GM23338 (cell line): ENCODE results near the gene NGEF. TPM values are rescaled to one million over a fixed set of nuclear protein-coding genes. Genes with fewer than 3 reads are reported as not detected.

Experiments used
- ATAC-seq: fragments of 200-7000 bp; cut with Tn5 transposase; 3 replicates; pipeline ENCODE4 v1.9.1; 2020
- DNase-seq: peaks from one replicate; pipeline ENCODE4 v3.0.0-alpha.2; 2015; ENCODE audit warnings: low spot score
- H2AFZ ChIP-seq: fragments of 200-600 bp; sonication (generic); 2 replicates; pipeline ENCODE4 v1.8.0; 2016; ENCODE audit warnings: antibody characterized with exemption, mild to moderate bottlenecking, moderate library complexity
- H3F3A ChIP-seq: fragments of 200-600 bp; sonication (generic); replicated peaks from 2 replicates; pipeline ENCODE4 v1.8.0; 2017; ENCODE audit warnings: antibody characterized with exemption, mixed run types, low read depth
- H3K27ac ChIP-seq: fragments of 200-600 bp; sonication (generic); 2 replicates; pipeline ENCODE4 v1.6.1; 2016; ENCODE audit warnings: low read depth
- H3K27me3 ChIP-seq: fragments of 200-600 bp; sonication (generic); 2 replicates; pipeline ENCODE4 v1.8.0; 2016; ENCODE audit warnings: mild to moderate bottlenecking, mixed run types, moderate library complexity; ENCODE audit not compliant: insufficient read depth
- H3K36me3 ChIP-seq: fragments of 200-600 bp; sonication (generic); 2 replicates; pipeline ENCODE4 v1.8.0; 2016; ENCODE audit warnings: mild to moderate bottlenecking; ENCODE audit not compliant: insufficient read depth
- H3K4me1 ChIP-seq: fragments of 200-600 bp; sonication (generic); 2 replicates; pipeline ENCODE4 v1.8.0; 2016; ENCODE audit warnings: mild to moderate bottlenecking, moderate library complexity; ENCODE audit not compliant: insufficient read depth
- H3K4me2 ChIP-seq: fragments of 200-600 bp; sonication (generic); 2 replicates; pipeline ENCODE4 v1.7.1; 2017; ENCODE audit warnings: mixed run types
- H3K4me3 ChIP-seq: fragments of 200-600 bp; sonication (generic); 2 replicates; pipeline ENCODE4 v1.6.1; 2016; ENCODE audit warnings: mixed run types
- H3K79me2 ChIP-seq: fragments of 200-600 bp; sonication (generic); replicated peaks from 2 replicates; pipeline ENCODE4 v1.8.0; 2017; ENCODE audit warnings: mild to moderate bottlenecking; ENCODE audit not compliant: insufficient read depth
- H3K9me2 ChIP-seq: fragments of 200-600 bp; sonication (generic); 2 replicates; pipeline ENCODE4 v1.8.0; 2017; ENCODE audit not compliant: insufficient read depth
- H4K20me1 ChIP-seq: fragments of 200-600 bp; sonication (generic); replicated peaks from 2 replicates; pipeline ENCODE4 v1.8.0; 2017; ENCODE audit warnings: mild to moderate bottlenecking; ENCODE audit not compliant: insufficient read depth
- H3K27ac Mint-ChIP-seq: 2 replicates; pipeline ENCODE4 v1.8.0; 2020; ENCODE audit warnings: inconsistent platforms, mild to moderate bottlenecking, moderate library complexity, mixed read lengths
- H3K27me3 Mint-ChIP-seq: 3 replicates; pipeline ENCODE4 v1.8.0; 2022; ENCODE audit warnings: low read depth, mild to moderate bottlenecking, moderate library complexity, mixed read lengths, inconsistent platforms; ENCODE audit not compliant: insufficient read depth, poor library complexity
- H3K36me3 Mint-ChIP-seq: 3 replicates; pipeline ENCODE4 v1.8.0; 2021; ENCODE audit warnings: low read depth, mild to moderate bottlenecking, inconsistent platforms, moderate library complexity, mixed read lengths
- H3K4me1 Mint-ChIP-seq: 3 replicates; pipeline ENCODE4 v1.8.0; 2020; ENCODE audit warnings: mild to moderate bottlenecking, inconsistent platforms, mixed read lengths
- H3K4me3 Mint-ChIP-seq: 3 replicates; pipeline ENCODE4 v1.8.0; 2021; ENCODE audit warnings: moderate library complexity, mild to moderate bottlenecking, inconsistent platforms, mixed read lengths
- H3K9me3 Mint-ChIP-seq: 3 replicates; pipeline ENCODE4 v1.8.0; 2020; ENCODE audit warnings: moderate library complexity, mild to moderate bottlenecking, inconsistent platforms, mixed read lengths
- CREB1 ChIP-seq: fragments of 250-450 bp; sonication (Bioruptor Pico); IDR thresholded peaks from 2 replicates; pipeline ENCODE4 v1.5.0; 2020; ENCODE audit warnings: low read depth, mild to moderate bottlenecking, moderate library complexity
- CTCF ChIP-seq, 2 experiments: fragments of 200-600 bp in 1 of 2; sonication (generic) in 1 of 2; conservative IDR thresholded peaks; 2 replicates each; pipeline versions ENCODE4 v1.5.1 to v1.6.1; 2016 to 2017; ENCODE audit warnings: antibody characterized with exemption in 2 of 2, low read depth in 2 of 2, mild to moderate bottlenecking in 2 of 2, moderate library complexity in 1 of 2
- ETS1 ChIP-seq: IDR thresholded peaks from 2 replicates; pipeline ENCODE4 v1.6.1; 2016; ENCODE audit warnings: antibody characterized with exemption
- EZH2 ChIP-seq: fragments of 200-600 bp; sonication (generic); IDR thresholded peaks from one replicate; pipeline ENCODE4 v1.8.0; 2017; ENCODE audit warnings: antibody characterized with exemption, mild to moderate bottlenecking, low read depth; ENCODE audit not compliant: unreplicated experiment
- EZH2phosphoT487 ChIP-seq: fragments of 200-600 bp; sonication (generic); IDR thresholded peaks from one replicate; pipeline ENCODE4 v1.8.1; 2018; ENCODE audit warnings: antibody characterized with exemption; ENCODE audit not compliant: unreplicated experiment
- JUNB ChIP-seq: IDR thresholded peaks from one replicate; pipeline ENCODE4 v1.6.1; 2016; ENCODE audit warnings: antibody characterized with exemption; ENCODE audit not compliant: unreplicated experiment
- NANOG ChIP-seq: IDR thresholded peaks from 2 replicates; pipeline ENCODE4 v1.6.1; 2016; ENCODE audit warnings: antibody characterized with exemption, borderline replicate concordance
- POLR2AphosphoS5 ChIP-seq: IDR thresholded peaks from 2 replicates; pipeline ENCODE4 v1.6.1; 2016; ENCODE audit warnings: antibody characterized with exemption, low read depth
- ZNF114 ChIP-seq: fragments of 250-450 bp; sonication (Bioruptor Pico); IDR thresholded peaks from 2 replicates; pipeline ENCODE4 v1.5.0; 2020; ENCODE audit warnings: mild to moderate bottlenecking, moderate library complexity
- ZNF331 ChIP-seq: fragments of 250-450 bp; sonication (Bioruptor Pico); IDR thresholded peaks from 2 replicates; pipeline ENCODE4 v1.5.0; 2020; ENCODE audit warnings: low read depth, mild to moderate bottlenecking, moderate library complexity
- ZNF462 ChIP-seq: fragments of 250-450 bp; sonication (Bioruptor Pico); IDR thresholded peaks from 2 replicates; pipeline ENCODE4 v1.5.0; 2020; ENCODE audit warnings: mild to moderate bottlenecking, moderate library complexity
- polyA plus RNA-seq: library from polyadenylated mRNA; unstranded; fragments of >200 nt; fragmentation: Nextera tagmentation; extraction: Ambion mirVana; gene quantifications from 2 replicates; pipeline ENCODE4 v1.2.1, GENCODE V29; 2016
- total RNA-seq: library from RNA; depleted of rRNA; stranded (reverse); fragments of >200 nt; shearing (Covaris generic); gene quantifications from 2 replicates; pipeline ENCODE4 v1.2.3, GENCODE V29; 2014

Gene NGEF
- total and polyA plus RNA-seq, 2 experiments from 2014 or later, result 1.8 to 5.4 TPM

GRCh38 chr2:232955856-232956255, 57.2 kb downstream of the NGEF start:
- H3K4me1 Mint-ChIP-seq, result peaks cover 2% of the 10 kb centered on the region; the same call in 1 of the 3 replicates
- DNase-seq, result no peak
- no peaks in the 10 kb centered on the region for H3K36me3 Mint-ChIP-seq
- Histone ChIP-seq H3K36me3 (no peaks in the 10 kb centered on the region), H3K4me3 (no peak overlapping the region), H3F3A (no peaks in the 10 kb centered on the region), H3K9me2 (no peaks in the 10 kb centered on the region), H3K79me2 (no peaks in the 10 kb centered on the region), H3K27ac (no peak overlapping the region), H4K20me1 (no peaks in the 10 kb centered on the region), H3K4me1 (no peaks in the 10 kb centered on the region), H2AFZ (no peak overlapping the region), H3K4me2 (no peak overlapping the region), H3K27me3 (no peaks in the 10 kb centered on the region)
- peaks cover 2% of the 10 kb centered on the region for H3K27me3 Mint-ChIP-seq
- H3K27ac Mint-ChIP-seq, result no peak overlapping the region
- peaks cover 5% of the 10 kb centered on the region for H3K9me3 Mint-ChIP-seq
- no peak overlapping the region for H3K4me3 Mint-ChIP-seq
- no peak for TF ChIP-seq POLR2AphosphoS5
- ATAC-seq, result no peak

- Mint-ChIP-seq H3K36me3 (no peaks in the 10 kb centered on the region), H3K27ac (no peak overlapping the region), H3K4me3 (no peak overlapping the region), H3K4me1 (peaks cover 2% of the 10 kb centered on the region; the same call in 1 of the 3 replicates), H3K27me3 (peaks cover 2% of the 10 kb centered on the region), H3K9me3 (peaks cover 5% of the 10 kb centered on the region)
- ATAC-seq, result no peak
- no peaks in the 10 kb centered on the region for H3K36me3 ChIP-seq
- no peak overlapping the region for H3K4me3 ChIP-seq
- H3K9me2 ChIP-seq, result no peaks in the 10 kb centered on the region
- H4K20me1 ChIP-seq, result no peaks in the 10 kb centered on the region
- no peak overlapping the region for H2AFZ ChIP-seq
- no peak overlapping the region for H3K27ac ChIP-seq
- H3K4me1 ChIP-seq, result no peaks in the 10 kb centered on the region
- no peaks in the 10 kb centered on the region for H3K27me3 ChIP-seq
- H3K79me2 ChIP-seq, result no peaks in the 10 kb centered on the region
- H3K4me2 ChIP-seq, result no peak overlapping the region
- no peaks in the 10 kb centered on the region for H3F3A ChIP-seq
- no peak for DNase-seq
- TF ChIP-seq JUNB, result no peak
- no peak for TF ChIP-seq CREB1
- no peak for TF ChIP-seq ETS1
- no peak for TF ChIP-seq ZNF114 (CRISPR knock-in tag)
- no peak for TF ChIP-seq CTCF (conservative IDR thresholded peaks at IDR 0.05; ENCODE audit: low read depth in 2 of 2)
- no peak for TF ChIP-seq EZH2
- TF ChIP-seq ZNF331, result no peak
- no peak for TF ChIP-seq ZNF462 (CRISPR knock-in tag)
- TF ChIP-seq EZH2phosphoT487, result no peak
- no peak for TF ChIP-seq NANOG
Measured at GRCh38 chr2:232954691-232955090, 58.4 kb downstream of the NGEF start.
